Body of pancreas (tissue), 4 donors: ENCODE measurements around the gene BRWD1. TPM values are rescaled to one million over a fixed set of nuclear protein-coding genes. Genes with fewer than 3 reads are reported as not detected.

ENCODE experiments used
- ATAC-seq: fragments of 150-250 bp; one replicate; pipeline ENCODE4 v1.9.1; 2016
- DNase-seq, 4 donors: peaks; one replicate each; pipeline ENCODE4 v3.0.0-alpha.2; 2019
- H3K27ac ChIP-seq, 4 donors: fragments of 200-600 bp; sonication (generic); 1 replicate in 3 of 4; 2 replicates in 1 of 4; pipeline versions ENCODE4 v1.5.1 to v1.6.1; 2016 to 2019; ENCODE audit warnings: mild to moderate bottlenecking in 1 of 4, mixed read lengths in 1 of 4, moderate library complexity in 1 of 4
- H3K27me3 ChIP-seq, 2 donors: fragments of 200-600 bp; sonication (generic); one replicate each; pipeline ENCODE4 v1.6.0; 2016; ENCODE audit warnings: mild to moderate bottlenecking in 1 of 2
- H3K36me3 ChIP-seq, 2 donors: fragments of 200-600 bp; sonication (generic); replicated peaks in 1 of 2; 2 replicates each; pipeline ENCODE4 v1.5.1; 2016; ENCODE audit warnings: low read depth in 2 of 2; ENCODE audit not compliant: insufficient read depth in 1 of 2
- H3K4me1 ChIP-seq: fragments of 200-600 bp; sonication (generic); one replicate; pipeline ENCODE4 v1.6.0; 2016
- H3K4me3 ChIP-seq, 2 donors: fragments of 200-600 bp; sonication (generic); 1 replicate in 1 of 2; 2 replicates in 1 of 2; pipeline ENCODE4 v1.5.1; 2016 to 2019
- H3K9me3 ChIP-seq, 3 donors: fragments of 200-600 bp; sonication (generic); 1 replicate in 2 of 3; 2 replicates in 1 of 3; pipeline ENCODE4 v1.5.1; 2016
- CTCF ChIP-seq, 7 experiments: fragments of 450-650 bp in 4 of 7; fragments of 200-600 bp in 3 of 7; sonication (generic) in 3 of 7; IDR thresholded peaks; one replicate each; pipeline ENCODE4 v1.5.1; 2016 to 2019; ENCODE audit warnings: antibody characterized with exemption in 7 of 7
- POLR2A ChIP-seq, 3 donors: fragments of 450-650 bp; IDR thresholded peaks; one replicate each; pipeline ENCODE4 v1.6.1; 2016; ENCODE audit warnings: antibody characterized with exemption in 3 of 3, mild to moderate bottlenecking in 2 of 3
- WGBS, 2 donors: methylation state at CpG; one replicate each; pipeline ENCODE4 v1.1.5; 2017; 5-methylcytosine and 5-hydroxymethylcytosine counted together
- intact Hi-C: fragments of 100-400 bp; cut with DNase I; formaldehyde crosslinking; loops from one replicate; pipeline ENCODE4 v1.15.1; 2023
- total RNA-seq, 2 donors: library from RNA; depleted of rRNA; stranded (reverse); fragments of >200 nt; gene quantifications; one replicate each; pipeline ENCODE4 v1.1.0, GENCODE V29; 2016

Gene BRWD1
- total RNA-seq, 2 donors from 2014 or later, result 53.7 to 75.2 TPM

GRCh38 chr21:39216290-39216689 is 97.1 kb downstream of the BRWD1 start:
- WGBS, 2 donors, result 81 to 84% methylated on average over 2 of the region's 2 CpGs
- TF ChIP-seq CTCF (IDR thresholded peaks at IDR 0.05) (no peak), POLR2A (IDR thresholded peaks at IDR 0.05) (no peak)
- peaks cover 3 to 11% of the 10 kb centered on the region in 2 donors for H3K36me3 ChIP-seq
- no peaks in the 10 kb centered on the region for H3K9me3 ChIP-seq
- H3K4me3 ChIP-seq, result no peak overlapping the region
- no peaks in the 10 kb centered on the region for H3K4me1 ChIP-seq
- no peak overlapping the region for H3K27ac ChIP-seq
- ATAC-seq (no peak), DNase-seq (no peak)
- H3K27me3 ChIP-seq, result no peaks in the 10 kb centered on the region
- intact Hi-C loops, result no loop called here

- TF ChIP-seq POLR2A (IDR thresholded peaks at IDR 0.05) (no peak), CTCF (IDR thresholded peaks at IDR 0.05) (no peak)
- intact Hi-C loops, result no loop called here
- Histone ChIP-seq H3K36me3 (peaks cover 6 to 11% of the 10 kb centered on the region in 2 donors), H3K27me3 (no peaks in the 10 kb centered on the region), H3K27ac (no peak overlapping the region), H3K4me3 (no peak overlapping the region), H3K9me3 (no peaks in the 10 kb centered on the region), H3K4me1 (no peaks in the 10 kb centered on the region)
- no peak for ATAC-seq
- WGBS, 2 donors, result 95 to 98% methylated on average over 7 of the region's 7 CpGs
- no peak for DNase-seq
Measured at GRCh38 chr21:39215078-39215477, 98.4 kb downstream of the BRWD1 start.

GRCh38 chr21:39209334-39209688 is 104.1 kb downstream of the BRWD1 start:
- H3K4me3 ChIP-seq, result no peak overlapping the region
- TF ChIP-seq POLR2A (IDR thresholded peaks at IDR 0.05) (no peak), CTCF (IDR thresholded peaks at IDR 0.05) (no peak)
- 85 to 87% methylated on average over 2 of the region's 2 CpGs for WGBS, 2 donors
- peaks cover 0 to 22% of the 10 kb centered on the region in 2 donors for H3K36me3 ChIP-seq
- H3K4me1 ChIP-seq, result no peaks in the 10 kb centered on the region
- DNase-seq, result no peak
- ATAC-seq, result no peak
- intact Hi-C loops, result no loop called here
- H3K9me3 ChIP-seq, result no peaks in the 10 kb centered on the region
- H3K27ac ChIP-seq, result no peak overlapping the region
- no peaks in the 10 kb centered on the region for H3K27me3 ChIP-seq

GRCh38 chr21:39208624-39209333 is 104.7 kb downstream of the BRWD1 start:
- Histone ChIP-seq H3K27me3 (no peaks in the 10 kb centered on the region), H3K4me1 (no peaks in the 10 kb centered on the region), H3K36me3 (peaks cover 0 to 22% of the 10 kb centered on the region in 2 donors), H3K4me3 (no peak overlapping the region), H3K9me3 (no peaks in the 10 kb centered on the region), H3K27ac (no peak overlapping the region)
- DNase-seq (no peak), ATAC-seq (no peak)
- intact Hi-C loops, result no loop called here
- WGBS, 2 donors, result 96 to 97% methylated on average over 6 of the region's 6 CpGs
- TF ChIP-seq POLR2A (IDR thresholded peaks at IDR 0.05) (no peak), CTCF (IDR thresholded peaks at IDR 0.05) (no peak)

- Histone ChIP-seq H3K36me3 (peaks cover 2 to 30% of the 10 kb centered on the region in 2 donors), H3K27ac (no peak overlapping the region), H3K9me3 (no peaks in the 10 kb centered on the region), H3K4me1 (no peaks in the 10 kb centered on the region), H3K4me3 (no peak overlapping the region), H3K27me3 (no peaks in the 10 kb centered on the region)
- DNase-seq (no peak), ATAC-seq (no peak)
- TF ChIP-seq CTCF (IDR thresholded peaks at IDR 0.05), result peak in 1 of 7 experiments; percentile 3
- TF ChIP-seq POLR2A (IDR thresholded peaks at IDR 0.05), result no peak
- intact Hi-C loops, result no loop called here
- 96 to 100% methylated on average over 1 of the region's 1 CpG for WGBS, 2 donors
Measured at GRCh38 chr21:39204134-39204533, 109.3 kb downstream of the BRWD1 start.
